Testis (tissue), 2 donors: Measurements from ENCODE around the gene CARM1.

ENCODE experiments used
- CTCF ChIP-seq, 3 experiments: fragments of 450-650 bp in 2 of 3; fragments of 200-600 bp in 1 of 3; sonication (generic) in 1 of 3; IDR thresholded peaks; one replicate each; pipeline ENCODE4 v1.5.1; 2016 to 2019; ENCODE audit warnings: antibody characterized with exemption in 3 of 3, mild to moderate bottlenecking in 2 of 3, moderate library complexity in 1 of 3
- POLR2A ChIP-seq: fragments of 450-650 bp; IDR thresholded peaks from one replicate; pipeline ENCODE4 v1.6.1; 2017; ENCODE audit warnings: antibody characterized with exemption, mild to moderate bottlenecking, moderate library complexity

- TF ChIP-seq CTCF (IDR thresholded peaks at IDR 0.05) (no peak), POLR2A (no peak)
Measured at GRCh38 chr19:10826846-10827245, 44.5 kb upstream of the CARM1 start.
